Stimulated activated CD8-positive, alpha-beta memory T cell treated with anti-CD3 and anti-CD28 coated beads, Interleukin-15, amount 100 ng/mL, for 24 hours (primary cell): ENCODE data around the gene ADAM33.

ENCODE experiments used
- DNase-seq: peaks from one replicate; pipeline ENCODE4 v3.0.0-alpha.2; 2020; ENCODE audit warnings: low read depth

Gene ADAM33

DNA sequence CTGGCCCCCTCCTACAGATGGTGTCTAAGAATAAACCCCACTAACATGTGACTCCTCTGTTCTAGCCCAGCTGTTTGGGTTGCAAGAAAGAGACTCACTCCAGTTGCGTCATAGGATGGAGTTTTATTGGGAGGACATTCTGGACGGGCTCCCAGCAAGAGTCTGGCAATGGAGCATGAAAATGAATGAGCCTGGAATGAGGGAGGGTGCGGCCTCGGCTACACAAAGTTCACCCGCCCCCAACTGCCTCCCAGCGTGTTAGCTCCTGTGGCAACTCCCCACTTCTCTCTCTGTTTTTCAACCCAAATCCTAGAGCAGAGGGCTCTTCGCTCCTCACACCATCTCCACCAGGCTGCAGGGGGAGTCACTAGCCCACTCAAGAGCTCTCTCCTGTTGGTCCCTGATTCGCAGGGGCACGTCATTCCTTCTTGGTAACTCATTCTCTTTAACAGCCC lies 5.1 kb upstream of the ADAM33 start:
- no peak for DNase-seq

DNA sequence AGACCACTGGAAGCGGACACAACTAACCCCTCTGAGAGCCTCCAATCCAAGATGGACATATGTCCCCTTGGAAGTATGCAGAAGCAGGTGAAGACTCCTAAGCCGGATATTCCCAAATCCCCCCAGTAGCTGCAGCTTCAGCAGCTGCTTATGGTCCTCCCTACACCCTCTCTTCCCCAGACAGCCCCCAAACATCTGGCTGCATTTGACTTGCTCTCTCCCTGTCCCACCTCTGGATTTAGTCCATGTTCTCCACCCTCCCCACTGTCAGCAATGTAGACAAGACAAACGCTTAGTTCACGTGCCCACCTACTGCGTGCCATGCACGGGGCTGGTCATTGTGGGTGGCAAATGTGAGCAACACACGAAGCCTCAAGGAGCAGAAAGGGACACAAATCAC lies 4.6 kb upstream of the ADAM33 start:
- no peak for DNase-seq

DNA sequence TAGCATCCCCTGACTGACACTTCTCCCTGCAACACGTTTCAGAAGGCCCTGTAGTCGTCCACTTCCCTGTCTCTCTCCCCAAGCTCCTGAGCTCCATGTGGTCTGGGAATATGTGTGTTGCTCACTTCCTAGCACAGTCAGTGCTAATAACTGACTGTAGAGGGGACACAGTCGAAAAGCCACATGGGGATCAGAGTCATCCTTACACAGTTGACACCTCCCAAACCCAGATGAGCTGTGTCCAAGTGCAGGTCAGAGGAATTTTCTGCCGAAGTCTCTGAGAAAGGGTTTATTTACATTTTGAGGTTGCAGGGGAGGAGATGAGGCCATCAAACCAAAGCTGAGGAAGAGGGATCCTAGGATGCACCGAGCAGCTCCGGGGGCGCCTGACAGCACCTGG lies 3.5 kb upstream of the ADAM33 start:
- no peak for DNase-seq

DNA sequence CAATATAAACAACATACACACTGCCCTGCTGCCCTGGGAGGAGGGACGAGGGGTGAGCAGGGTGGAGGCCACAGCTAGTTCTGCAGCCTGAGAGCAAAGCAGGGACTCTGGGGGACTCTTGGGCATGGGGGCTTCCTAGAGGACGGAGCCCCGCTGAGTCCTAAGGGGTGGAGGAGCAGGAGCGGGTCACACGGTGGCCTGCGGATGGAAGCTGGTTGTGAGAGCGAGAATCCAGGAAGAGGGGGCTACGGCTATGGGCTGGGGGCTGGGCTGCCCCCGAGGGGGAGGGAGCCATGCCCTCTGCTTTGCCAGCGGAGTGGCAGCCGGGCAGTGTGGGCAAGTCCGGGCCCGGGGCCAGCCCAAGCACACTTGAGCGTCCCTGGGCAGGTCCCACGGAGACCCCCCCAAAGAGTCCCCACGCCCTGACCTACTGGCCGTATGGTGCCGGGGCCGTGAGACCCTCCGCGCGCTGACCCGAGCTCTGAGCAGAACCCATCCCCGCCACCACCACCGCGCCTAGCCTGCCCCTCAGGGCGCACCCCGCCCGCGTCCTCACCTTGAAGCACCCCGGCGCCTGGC lies 369 bp downstream of the ADAM33 start:
- no peak for DNase-seq

DNA sequence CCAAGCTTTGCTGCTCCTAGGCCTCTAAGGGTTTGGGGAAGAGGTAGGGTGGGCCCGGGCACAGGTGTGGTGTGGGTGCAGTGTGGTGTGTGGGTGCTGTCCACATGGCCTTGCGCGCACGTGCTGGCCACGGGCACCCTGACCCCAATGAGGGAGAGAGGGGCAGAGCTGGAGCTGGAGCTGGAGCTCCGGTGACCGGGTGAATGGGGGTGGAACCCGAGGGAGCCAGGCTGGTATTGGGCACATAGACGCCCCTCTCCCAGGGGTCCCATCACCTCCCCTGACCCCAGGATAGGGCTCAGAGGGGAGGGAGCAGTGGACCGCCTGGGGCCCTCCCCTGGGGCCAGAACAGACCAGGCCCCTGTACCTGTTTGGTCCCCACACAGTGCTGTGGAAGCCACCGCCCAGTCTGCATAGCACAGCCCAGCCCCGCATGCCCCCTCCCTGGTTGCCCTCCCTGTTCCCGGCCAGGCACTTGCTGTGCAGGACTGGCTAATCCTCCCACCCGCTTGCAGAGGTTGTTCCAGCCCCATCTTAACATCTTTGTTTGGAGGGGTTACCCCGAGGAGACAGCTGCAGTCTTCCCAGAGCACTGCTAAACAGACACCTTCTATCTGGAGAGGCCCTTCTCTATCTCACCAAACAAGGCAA lies 984 bp downstream of the ADAM33 start:
- DNase-seq: no peak

DNA sequence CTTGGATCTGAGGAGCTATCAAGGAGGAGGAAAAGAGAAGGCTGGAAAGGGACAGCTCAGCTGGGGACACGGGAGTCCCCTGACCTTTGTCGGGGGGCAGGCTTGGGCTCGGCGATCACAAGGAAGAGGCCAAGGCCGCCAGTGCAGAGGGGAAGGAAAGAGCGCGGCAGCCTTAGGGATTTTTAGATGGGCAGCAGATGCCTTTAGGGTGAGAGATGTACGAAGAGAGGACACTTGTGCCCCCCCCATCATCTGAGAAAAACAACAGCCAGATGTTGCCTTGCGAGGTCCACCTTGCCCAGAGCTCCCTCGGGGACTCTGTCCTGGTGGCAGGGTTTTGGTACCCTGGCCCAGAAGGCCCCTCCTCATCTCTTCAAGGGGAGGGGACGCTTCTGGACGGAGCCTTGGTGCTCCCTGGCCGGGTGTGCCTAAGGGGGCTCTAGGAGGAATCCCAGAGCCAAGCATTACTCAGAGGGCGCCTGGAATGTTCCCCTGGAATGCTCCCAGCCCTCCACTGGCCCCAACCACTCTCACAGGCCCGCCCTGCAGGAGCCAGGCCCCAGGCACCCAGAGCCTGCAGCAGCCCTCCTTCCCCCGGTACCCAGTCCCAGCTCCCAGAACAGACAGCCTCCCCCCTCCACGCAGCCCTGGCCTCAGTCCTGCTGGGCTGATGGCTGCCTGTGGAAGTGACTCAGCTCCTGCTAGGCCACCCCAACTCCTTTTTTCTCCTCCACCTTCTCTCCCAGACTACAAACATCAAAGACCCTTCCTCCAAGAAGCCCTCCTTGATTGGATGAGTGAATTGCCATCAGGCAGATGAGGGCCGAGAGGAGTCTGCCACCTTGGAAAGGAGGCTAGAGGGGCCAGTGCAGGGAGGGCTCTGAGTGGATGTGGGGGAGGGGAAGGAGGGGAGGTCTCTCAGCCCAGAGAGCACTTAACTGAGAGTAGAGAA lies 1.8 kb downstream of the ADAM33 start:
- DNase-seq: no peak

DNA sequence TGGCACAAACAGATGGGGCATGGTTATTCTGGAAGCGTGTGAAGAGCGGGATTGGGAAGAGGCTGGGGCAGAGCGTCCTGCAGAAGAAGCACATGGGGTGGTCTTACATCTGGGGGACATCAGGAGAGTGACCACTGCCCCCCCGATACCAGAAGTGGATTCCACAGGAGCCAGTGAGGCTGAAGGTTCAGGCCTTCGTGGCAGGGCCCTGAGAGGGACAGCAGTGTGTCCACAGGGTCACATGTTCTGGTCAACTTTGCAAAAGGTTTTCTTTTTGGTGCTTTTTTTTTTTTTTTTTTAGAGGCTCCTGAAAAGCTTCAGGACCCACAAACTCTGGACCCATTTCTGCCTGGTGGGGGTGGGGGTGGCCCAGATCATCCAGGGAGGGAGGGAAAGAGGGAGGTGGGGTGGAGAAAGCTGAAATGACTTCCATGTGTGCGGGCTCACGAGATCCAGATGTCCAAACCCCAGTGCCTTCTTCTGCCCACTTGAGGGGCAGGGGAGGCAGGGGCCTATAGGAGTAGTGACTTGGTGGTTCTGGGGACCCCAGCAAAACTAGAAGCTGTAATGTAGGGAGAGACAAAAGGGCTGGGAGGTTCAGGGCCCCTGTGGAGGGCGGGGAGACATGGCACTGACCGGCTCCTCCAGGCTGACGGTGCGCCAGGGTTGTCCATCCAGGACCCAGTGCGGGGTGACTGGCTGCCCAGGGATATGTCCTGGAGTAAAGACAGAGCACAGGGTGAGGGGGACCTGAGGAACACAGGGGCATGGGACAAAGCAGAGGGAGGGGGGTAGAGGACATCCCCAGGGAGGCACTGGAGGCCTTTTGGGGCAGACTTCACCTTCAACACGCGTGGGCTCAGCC lies 2.7 kb downstream of the ADAM33 start:
- DNase-seq: no peak

DNA sequence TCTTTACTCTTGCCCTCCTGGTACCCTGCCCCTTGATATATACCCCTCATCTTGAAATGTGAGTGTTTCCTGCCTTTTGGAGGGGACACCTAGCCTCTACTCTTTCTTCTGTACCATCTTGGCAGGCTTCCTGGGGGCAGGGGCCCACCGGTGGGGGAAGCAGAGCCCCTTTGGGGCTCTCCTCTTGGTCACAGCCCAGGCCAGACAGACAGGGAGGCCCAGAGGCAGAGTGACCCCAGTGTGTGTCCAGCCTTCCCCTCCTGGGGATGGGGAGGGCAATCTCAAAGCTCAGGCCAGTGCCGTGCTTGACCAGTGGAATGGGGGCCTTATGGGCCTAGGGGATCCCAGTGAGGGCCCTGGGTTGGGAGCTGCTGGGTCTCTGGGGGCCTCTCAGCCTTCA lies 3.6 kb downstream of the ADAM33 start:
- no peak for DNase-seq

DNA sequence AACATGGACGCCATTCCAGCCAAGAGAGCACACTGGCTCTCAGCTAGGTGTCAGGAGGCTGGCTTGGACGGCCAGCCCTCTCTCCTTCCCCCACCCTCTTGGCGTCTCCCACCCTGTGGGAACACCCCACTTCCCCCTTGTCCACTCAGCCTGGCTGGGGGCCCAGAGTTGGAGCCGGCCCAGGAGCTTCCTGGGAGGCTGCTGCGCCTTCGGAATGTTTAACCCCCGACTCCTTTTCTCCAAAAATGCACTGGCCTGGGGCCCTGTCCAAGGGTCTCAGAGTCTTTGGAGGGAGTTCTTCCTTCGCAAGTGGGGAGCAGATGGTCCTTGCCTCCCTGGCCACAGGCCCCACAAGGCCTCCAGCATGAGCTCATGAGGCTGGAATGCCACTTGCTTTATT lies 4.1 kb downstream of the ADAM33 start:
- no peak for DNase-seq

DNA sequence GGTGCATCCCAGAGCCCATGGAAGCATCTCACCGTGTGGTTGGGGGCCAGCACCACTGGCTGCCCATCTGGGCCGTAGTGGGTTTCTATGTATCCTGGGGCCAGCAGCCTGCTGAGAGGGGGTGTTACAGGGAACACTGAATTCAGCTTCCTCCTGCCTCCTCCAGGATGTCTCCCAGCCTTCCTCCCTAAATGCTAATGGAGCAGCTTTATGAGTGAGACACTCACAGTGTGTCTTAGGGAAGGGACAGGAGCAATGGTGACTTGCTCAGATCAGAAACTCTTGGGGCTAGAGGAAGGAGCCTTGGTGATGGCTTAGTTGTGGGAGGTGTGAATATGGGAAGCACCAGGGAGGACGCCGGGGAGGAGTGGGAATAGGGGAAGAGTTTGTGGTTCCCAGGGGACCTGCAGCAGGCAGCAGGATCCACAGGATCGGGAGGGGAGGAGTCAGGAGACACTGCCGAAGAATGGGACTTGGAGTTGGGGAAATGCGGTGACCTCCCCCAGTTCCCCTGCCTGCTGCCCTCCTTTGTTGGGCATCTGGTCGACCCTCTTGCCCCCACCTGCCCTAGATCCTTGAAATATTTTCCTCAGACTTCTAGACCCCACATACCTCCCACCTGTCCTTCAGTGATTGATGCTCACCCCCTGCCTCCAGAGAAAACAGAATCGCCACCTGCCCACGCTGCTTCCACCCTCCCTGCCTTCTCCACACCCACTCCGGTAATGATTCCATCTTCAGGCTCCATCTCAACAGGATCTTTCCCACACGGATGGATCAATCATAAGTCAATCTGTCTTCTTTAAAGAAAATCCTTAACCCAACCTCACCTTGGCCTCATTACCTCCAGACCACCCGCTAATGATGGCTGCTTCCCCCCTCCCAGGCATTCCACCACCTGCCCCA lies 6.6 kb downstream of the ADAM33 start:
- no peak for DNase-seq

DNA sequence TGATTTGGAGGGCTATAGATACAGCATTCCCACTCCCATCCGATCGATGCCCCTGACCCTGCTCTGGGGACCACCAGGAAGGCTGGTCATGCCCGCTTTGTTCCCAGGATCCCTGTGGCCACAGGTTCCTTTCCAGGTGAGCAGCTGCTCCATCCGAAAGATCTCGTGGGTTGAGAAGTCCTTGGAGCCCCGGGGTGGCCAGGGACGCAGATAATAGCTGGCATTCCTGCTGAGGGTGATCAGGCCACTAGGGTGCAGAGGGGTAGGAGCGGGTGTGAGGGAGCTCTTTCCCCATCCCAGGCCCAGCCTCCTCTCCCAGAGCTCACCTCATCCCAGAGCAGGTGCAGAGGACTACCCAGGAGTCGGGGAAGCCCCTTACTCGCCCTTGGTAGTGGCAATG lies 7.4 kb downstream of the ADAM33 start:
- DNase-seq: no peak

DNA sequence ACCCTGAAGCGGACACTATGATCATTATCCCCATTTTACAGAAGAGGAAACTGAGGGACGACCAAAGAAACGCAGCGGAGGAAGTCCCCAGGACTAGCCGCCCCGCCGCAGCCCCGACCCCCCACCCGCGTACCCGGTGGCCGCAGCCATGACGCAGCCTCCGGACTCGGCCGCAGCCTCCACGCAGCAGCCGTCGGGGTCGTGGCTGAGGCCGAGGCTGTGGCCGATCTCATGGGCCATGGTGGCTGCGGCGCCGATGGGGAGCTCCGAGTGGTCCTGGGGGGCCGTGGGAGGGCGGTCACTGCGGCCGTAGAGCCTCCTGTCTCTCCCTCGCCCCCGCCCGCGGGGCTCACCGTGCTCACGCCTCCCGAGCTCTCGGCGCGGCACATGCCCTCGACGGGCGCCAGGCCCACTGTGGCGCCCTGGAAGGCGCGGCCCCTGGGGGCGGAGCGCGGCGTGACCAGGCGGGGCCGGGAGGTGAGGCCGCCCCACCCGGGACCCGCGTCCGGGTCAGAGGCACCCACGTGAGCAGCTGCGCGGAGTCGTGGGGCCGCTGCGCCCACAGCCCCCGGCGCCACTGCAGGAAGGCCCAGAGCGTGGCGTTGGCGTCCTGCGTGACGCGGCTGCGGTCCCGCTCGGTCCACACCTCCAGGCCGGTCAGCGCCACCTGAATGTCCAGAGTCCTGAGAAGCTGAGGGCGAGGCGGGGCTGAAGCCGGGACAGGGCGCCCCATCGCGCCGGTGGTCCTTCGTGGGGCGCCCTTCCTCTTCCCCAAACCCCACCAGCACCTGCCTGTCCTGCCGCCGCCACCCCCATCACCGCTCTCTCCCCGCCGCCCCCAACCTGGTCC lies 8.4 kb downstream of the ADAM33 start:
- DNase-seq: no peak

DNA sequence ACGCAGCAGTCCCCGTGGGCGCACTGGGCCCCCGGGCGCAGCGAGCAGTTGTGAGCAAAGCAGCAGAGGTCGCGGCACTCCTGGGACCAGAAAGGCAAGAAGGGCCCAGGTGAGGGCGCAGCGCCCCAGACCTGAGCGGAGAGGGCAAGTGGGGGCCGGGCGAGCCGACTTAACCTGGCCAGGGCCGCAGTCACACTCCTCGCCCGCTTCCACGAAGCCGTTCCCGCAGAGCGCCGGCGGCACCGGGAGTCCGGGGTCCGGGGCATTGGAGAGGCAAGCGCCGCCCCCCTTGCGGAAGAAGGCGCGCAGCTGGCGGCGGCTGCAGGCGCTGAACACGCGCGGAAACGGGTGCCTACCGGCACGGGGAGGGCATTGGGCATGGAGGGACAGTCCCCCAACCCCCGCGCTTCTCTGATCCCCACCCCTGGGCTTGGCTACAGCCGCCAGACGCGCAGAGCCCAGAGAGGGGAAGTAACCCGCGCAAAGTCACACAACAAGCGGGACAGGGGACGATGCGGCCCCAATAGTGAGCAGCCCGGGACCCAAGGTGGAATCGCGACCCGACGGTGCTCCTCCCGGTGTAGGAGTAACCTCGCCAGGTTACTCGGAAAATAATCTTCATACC lies 9.2 kb downstream of the ADAM33 start:
- no peak for DNase-seq

DNA sequence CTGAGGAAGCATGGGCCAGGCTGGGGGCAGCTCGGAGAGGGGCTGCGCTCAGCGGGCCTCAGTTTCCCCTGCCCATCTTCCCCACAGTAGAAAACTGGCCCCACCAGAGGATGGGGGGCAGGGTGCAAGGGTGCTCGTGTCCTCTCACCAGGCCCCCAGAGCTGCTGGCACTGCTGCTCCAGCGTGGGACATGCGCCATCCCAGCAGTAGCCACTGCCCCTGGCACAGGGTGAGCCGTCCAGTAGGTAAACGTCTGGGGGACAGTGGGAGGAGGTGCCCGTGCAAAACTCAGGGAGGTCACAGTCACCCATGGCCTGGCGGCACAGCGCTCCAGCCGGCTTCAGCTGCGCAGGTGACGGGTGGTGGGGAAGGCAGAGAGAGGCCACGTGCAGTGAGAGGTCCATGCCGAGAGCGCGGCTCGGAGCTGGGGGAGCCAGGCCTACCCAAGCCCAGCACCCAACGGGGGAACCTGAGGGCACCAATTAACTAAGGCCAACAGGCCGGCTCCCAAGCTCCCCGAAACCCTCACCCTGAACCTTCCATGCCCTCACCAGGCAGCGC lies 9.7 kb downstream of the ADAM33 start:
- no peak for DNase-seq

DNA sequence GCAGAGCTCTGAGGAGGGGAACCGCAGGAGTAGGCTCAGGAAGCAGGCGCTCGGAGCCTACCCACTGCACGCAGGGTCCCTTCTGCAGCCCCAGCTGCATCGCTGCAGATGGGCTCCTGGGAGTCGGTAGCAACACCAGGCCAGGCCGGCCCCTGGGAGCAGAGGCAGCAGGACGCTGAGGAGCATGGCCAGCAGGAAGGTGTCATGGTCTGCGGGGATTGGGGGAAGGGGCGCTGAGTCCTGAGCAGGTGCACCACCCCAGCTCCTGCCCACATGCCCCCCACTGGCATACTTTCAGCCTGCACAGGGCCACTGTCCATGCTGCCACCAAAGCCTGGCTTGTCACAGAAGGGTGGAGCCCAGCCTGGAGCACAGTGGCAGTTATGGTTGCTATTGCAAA lies 10.9 kb downstream of the ADAM33 start:
- no peak for DNase-seq

DNA sequence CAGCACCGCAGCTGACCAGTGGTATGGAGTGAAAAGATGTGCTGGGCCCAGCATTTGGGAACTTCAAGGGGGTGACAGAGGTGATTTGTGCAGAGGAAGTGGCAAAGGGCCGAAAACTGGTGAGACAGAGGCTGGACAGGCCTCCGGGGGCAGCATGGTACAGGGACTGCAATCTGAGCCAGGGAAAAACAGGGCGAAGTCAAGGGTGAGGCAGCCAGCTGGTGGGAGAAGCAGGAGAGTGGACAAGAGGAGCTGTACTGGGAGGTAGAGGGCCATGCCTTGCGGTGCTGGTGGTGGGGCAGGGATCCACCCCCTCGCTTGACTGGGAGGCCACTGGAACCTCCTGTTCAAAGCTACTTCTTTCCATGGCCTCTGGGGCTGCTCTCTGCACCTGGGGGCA lies 11.3 kb downstream of the ADAM33 start:
- no peak for DNase-seq

DNA sequence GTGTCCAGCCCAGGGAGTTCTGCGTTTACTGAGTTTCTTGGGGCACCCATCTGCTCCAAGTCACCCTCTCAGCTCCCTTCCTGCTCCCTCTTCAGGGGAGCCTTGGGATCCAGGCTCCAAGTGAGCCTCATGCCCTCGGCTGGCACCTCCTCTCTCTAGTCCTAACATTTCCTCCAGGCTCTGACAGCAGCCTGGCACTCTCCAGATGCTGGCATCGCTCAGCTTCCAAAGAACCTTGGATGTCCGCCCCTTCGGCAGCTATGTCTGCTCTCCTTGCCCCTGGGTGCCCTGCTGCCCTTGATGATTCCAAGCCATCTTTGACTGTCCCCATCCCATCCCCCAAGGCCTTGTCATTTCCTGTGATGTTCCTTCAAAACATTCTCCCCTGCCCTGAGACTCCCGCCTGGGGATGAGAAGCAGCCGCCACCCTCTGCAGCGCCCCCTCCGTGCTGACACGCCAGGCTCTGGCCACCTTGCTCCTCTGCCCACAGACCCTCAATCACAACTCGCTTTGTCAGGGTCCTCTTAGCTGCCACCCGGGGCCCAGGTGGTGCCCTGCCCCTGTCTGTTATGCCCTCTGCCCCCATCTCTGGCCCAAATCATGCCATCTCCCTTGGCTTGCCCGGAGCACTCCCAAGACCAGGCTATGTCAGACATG lies 12.0 kb downstream of the ADAM33 start:
- no peak for DNase-seq

DNA sequence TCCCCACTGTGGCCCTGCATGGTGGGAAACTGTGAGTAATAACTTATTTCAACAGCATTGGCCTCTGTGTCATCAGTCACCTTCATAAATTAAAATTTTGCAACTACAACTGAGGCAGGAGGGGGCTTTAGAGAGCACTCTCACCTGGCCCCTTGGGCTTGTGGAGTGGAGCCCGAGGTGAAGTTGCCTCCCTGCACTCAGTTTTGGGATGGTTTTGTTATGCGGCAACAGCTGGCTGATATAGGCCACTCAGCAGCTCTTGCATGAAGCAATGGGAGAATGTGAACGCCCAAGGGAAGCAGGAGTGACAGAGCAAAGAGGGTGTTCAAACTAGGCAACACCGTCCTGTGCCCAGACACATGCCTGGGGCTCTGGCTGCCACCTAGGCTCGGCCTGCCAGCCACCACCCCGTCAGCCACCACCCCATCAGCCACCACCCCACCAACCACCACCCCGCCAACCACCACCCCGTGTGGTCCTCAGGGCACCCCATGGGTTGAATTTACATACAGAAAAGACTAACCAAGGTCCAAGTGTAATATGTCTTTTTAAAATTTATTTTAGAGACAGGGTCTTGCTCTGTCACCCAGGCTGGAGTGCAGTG lies 14.3 kb downstream of the ADAM33 start:
- no peak for DNase-seq
